C4-2B (cell line): ENCODE data around the gene UVSSA.

Experiments
- CTCF ChIP-seq: fragments of 450-650 bp; conservative IDR thresholded peaks from 2 replicates; pipeline ENCODE4 v1.5.1; 2017; ENCODE audit warnings: mild to moderate bottlenecking
- ZFX ChIP-seq: fragments of 450-650 bp; IDR thresholded peaks from 2 replicates; pipeline ENCODE4 v1.6.1; 2017

DNA sequence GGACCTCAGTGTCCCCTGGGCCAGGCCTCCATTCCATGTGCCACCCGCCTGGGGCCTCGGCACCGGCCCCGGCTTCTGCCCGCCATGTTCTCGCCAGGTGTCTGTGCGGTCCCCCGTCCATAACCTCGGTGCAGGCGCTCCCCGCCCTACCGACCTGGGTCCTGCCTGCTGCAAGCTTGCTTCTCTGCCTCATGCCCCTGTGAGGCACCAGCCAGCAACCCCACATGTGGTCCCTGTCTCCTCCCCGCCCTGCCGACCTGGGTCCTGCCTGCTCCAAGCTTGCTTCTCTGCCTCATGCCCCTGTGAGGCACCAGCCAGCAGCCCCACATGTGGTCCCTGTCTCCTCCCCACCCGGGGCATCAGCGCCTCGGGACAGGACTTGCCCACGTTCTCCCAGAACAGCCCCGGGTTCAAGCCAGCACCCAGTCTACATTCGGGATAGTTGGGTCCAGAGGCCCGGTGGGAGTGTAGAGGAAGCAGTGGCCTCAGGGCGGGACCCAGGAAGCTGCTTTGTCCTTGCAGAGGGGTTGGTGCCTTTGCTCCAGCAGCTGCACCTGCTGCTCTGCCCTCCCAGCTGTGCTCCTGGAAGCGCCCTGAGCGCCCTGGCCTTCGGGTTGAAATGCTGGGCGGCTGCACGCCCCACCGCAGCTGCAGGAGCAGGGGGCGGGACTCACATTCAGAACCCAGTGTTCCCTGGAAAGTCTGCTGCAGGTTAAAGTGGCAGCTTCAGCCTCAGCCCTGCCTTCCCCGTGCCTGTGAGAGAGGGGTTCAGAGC lies 20.1 kb upstream of the UVSSA start:
- TF ChIP-seq CTCF (no peak), ZFX (no peak)
